SK-N-SH treated with all-trans-retinoic acid at 6 μM for 48 hours (cell line): Measurements from ENCODE around the gene LPP.

Experiments
- ARNTL ChIP-seq: fragments of 450-650 bp; formaldehyde crosslinking; IDR thresholded peaks from 2 replicates; pipeline ENCODE4 v1.5.0; 2020; ENCODE audit warnings: low read depth, mild to moderate bottlenecking, moderate library complexity, borderline replicate concordance
- BACH2 ChIP-seq: fragments of 250-450 bp; sonication (Bioruptor Pico); IDR thresholded peaks from 2 replicates; pipeline ENCODE4 v1.9.0; 2021; ENCODE audit warnings: mild to moderate bottlenecking, borderline replicate concordance
- CREB5 ChIP-seq: fragments of 250-450 bp; sonication (Bioruptor Pico); IDR thresholded peaks from 2 replicates; pipeline ENCODE4 v1.5.1; 2020; ENCODE audit warnings: low read depth, mild to moderate bottlenecking, moderate library complexity
- CSDC2 ChIP-seq: fragments of 250-450 bp; sonication (Bioruptor Pico); IDR thresholded peaks from 2 replicates; pipeline ENCODE4 v1.5.0; 2020; ENCODE audit warnings: mild to moderate bottlenecking, moderate library complexity
- CSRNP3 ChIP-seq: fragments of 250-450 bp; sonication (Bioruptor Pico); IDR thresholded peaks from 2 replicates; pipeline ENCODE4 v1.5.1; 2021; ENCODE audit warnings: mild to moderate bottlenecking, moderate library complexity
- OSR1 ChIP-seq: fragments of 250-450 bp; sonication (Bioruptor Pico); IDR thresholded peaks from 2 replicates; pipeline ENCODE4 v1.8.0; 2022; ENCODE audit warnings: moderate library complexity, mild to moderate bottlenecking, inconsistent platforms
- PATZ1 ChIP-seq: fragments of 250-450 bp; sonication (Bioruptor Pico); IDR thresholded peaks from 2 replicates; pipeline ENCODE4 v1.8.0; 2020; ENCODE audit warnings: mild to moderate bottlenecking, moderate library complexity, borderline replicate concordance
- RARB ChIP-seq: fragments of 250-450 bp; sonication (Bioruptor Pico); IDR thresholded peaks from 2 replicates; pipeline ENCODE4 v1.8.0; 2021; ENCODE audit warnings: mild to moderate bottlenecking, moderate library complexity
- ZFP3 ChIP-seq: fragments of 250-450 bp; sonication (Bioruptor Pico); IDR thresholded peaks from 2 replicates; pipeline ENCODE4 v1.5.0; 2020; ENCODE audit warnings: mild to moderate bottlenecking, moderate library complexity
- ZFP30 ChIP-seq: fragments of 450-650 bp; formaldehyde crosslinking; IDR thresholded peaks from 2 replicates; pipeline ENCODE4 v1.5.0; 2022; ENCODE audit warnings: mild to moderate bottlenecking, moderate library complexity
- ZNF8 ChIP-seq: fragments of 450-650 bp; formaldehyde crosslinking; IDR thresholded peaks from 2 replicates; pipeline ENCODE4 v1.5.0; 2020; ENCODE audit warnings: mild to moderate bottlenecking, moderate library complexity

GRCh38 chr3:188633206-188633605 lies 479.2 kb downstream of the LPP start:
- no peak for TF ChIP-seq CSRNP3 (CRISPR knock-in tag)
- TF ChIP-seq PATZ1 (CRISPR knock-in tag): no peak
- no peak for TF ChIP-seq ZFP30 (CRISPR knock-in tag)
- no peak for TF ChIP-seq OSR1
- no peak for TF ChIP-seq BACH2 (CRISPR knock-in tag)
- TF ChIP-seq RARB (CRISPR knock-in tag): no peak
- TF ChIP-seq ZFP3: no peak
- no peak for TF ChIP-seq CREB5 (CRISPR knock-in tag)
- no peak for TF ChIP-seq ARNTL
- TF ChIP-seq ZNF8 (CRISPR knock-in tag): no peak
- no peak for TF ChIP-seq CSDC2
